ENCODE data around the gene OTULINL. TPM values are rescaled to one million over a fixed set of nuclear protein-coding genes. Genes with fewer than 3 reads are reported as not detected.

The OTULINL gene
- not detected in 2 replicates for total RNA-seq (2014; rRNA removed; shearing (Covaris generic); ENCODE audit: low replicate concordance)

DNA sequence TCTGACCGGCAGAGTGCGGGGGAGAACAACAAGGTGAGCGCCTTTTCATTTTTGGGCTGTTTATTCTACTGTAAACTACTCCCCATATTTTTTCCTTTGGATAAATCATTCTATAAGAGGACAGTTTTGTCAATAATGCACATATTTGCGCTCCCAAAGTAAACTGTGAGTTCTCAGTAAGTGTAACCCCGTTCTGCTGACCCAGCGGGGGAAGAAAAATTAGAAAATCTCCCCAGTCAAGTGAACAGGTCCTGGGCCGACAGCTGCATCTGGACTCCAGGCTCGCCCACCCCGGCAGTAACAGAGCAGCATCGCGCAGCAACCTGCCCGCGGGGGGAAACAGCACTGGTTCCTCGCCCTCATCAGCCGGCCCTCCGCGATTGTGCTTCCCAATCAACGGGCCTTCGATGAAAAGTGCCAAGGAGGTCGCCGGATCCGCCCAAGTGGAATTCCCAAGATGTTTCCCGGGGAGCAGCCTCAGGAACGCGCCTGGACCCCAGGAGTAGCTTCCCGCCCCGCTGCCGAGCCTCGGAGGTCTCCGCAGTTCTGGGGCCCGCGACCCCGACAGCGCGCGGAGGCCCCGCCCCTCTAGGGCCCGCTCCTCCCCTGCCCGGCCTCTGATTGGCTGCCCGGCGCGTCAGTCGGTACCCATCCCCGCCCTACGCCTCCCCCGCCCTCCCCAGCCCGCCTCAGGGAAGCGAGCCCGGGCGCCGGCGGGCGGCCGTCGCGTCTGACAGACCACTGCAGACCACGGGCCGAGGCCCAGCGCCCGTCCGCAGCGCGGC is at the start of gene OTULINL:
Gene OTULINL, plus strand, starts transcription at position 687 of the 785 bp plus-strand sequence. CDS start 103 bp downstream, outside the sequence.
- Histone ChIP-seq H2AFZ (ENCODE audit: low read length) (no peak within 1 kb of the TSS), H4K20me1 (ENCODE audit: insufficient read depth, low read depth, low read length) (no peaks in the 10 kb centered on the region), H3K27me3 (ENCODE audit: low read length) (no peaks in the 10 kb centered on the region), H3K79me2 (ENCODE audit: low read length) (no peaks in the 10 kb centered on the region), H3K9ac (ENCODE audit: low read length) (no peak within 1 kb of the TSS), H3K4me3 (ENCODE audit: low read length) (no peak within 1 kb of the TSS), H3K36me3 (ENCODE audit: insufficient read depth, low read length) (no peaks in the 10 kb centered on the region), H3K27ac (ENCODE audit: low read length) (no peak within 1 kb of the TSS), H3K4me1 (ENCODE audit: low read length) (no peaks in the 10 kb centered on the region), H3K9me2 (replicated peaks; ENCODE audit: insufficient read depth, low read length) (no peaks in the 10 kb centered on the region), H3K4me2 (ENCODE audit: low read depth, low read length, poor library complexity, severe bottlenecking) (no peak within 1 kb of the TSS), H3K9me3 (ENCODE audit: low read length) (peaks cover 2% of the 10 kb centered on the region; the same call in 1 of the 2 replicates)
- no peak for DNase-seq

DNA sequence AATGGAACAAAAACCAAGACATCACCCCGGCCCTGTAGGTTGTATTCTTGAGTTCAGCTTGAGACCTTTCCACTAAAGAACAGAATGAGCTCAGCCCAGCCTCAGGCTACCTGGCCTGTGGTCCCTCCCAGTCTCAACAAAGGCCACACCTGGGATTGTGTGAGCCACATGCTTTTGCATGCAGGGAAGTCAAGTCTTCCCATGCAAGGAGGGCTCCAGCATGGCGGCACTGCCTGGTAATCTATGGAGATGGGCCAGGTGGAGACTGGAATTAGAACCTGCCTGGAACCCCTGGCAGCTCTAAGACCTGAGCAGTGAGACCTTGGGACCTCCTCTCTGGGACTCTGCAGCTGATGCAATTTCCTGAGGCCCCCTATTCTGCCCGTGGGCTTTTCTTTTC is 49.4 kb upstream of the OTULINL start:
- no peaks in the 10 kb centered on the region for H3K9me3 ChIP-seq (ENCODE audit: low read length)
- H3K4me2 ChIP-seq (ENCODE audit: low read depth, low read length, poor library complexity, severe bottlenecking), result no peak overlapping the region
- no peak overlapping the region for H2AFZ ChIP-seq (ENCODE audit: low read length)
- H3K4me3 ChIP-seq (ENCODE audit: low read length), result no peak overlapping the region
- DNase-seq, result no peak
- H3K4me1 ChIP-seq (ENCODE audit: low read length), result peaks cover 7% of the 10 kb centered on the region
- H3K79me2 ChIP-seq (ENCODE audit: low read length), result no peaks in the 10 kb centered on the region
- H4K20me1 ChIP-seq (ENCODE audit: insufficient read depth, low read depth, low read length), result no peaks in the 10 kb centered on the region
- no peak overlapping the region for H3K9ac ChIP-seq (ENCODE audit: low read length)
- H3K36me3 ChIP-seq (ENCODE audit: insufficient read depth, low read length), result no peaks in the 10 kb centered on the region
- H3K9me2 ChIP-seq (replicated peaks; ENCODE audit: insufficient read depth, low read length), result no peaks in the 10 kb centered on the region
- no peak overlapping the region for H3K27ac ChIP-seq (ENCODE audit: low read length)
- H3K27me3 ChIP-seq (ENCODE audit: low read length), result no peaks in the 10 kb centered on the region

DNA sequence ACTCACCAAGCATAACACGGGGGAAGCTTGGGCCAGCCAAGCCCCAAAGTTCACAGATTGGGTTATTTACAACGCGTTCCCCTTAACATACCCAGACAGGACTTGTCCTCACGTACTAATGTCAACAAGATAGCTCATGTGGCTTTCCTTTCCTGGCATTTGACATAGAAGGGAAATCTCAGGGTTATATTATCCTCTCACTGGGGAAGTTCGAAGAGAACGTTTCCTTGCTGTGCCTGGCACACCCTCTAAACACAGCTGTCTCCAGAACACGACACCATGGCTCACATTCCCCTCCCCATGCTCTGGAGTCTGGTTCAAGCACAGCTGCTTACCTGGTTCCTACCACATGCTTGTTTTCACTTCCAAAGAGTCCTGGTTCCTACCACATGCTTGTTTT is 46.8 kb upstream of the OTULINL start:
- Histone ChIP-seq H3K9me2 (replicated peaks; ENCODE audit: insufficient read depth, low read length) (no peaks in the 10 kb centered on the region), H4K20me1 (ENCODE audit: insufficient read depth, low read depth, low read length) (no peaks in the 10 kb centered on the region), H3K4me3 (ENCODE audit: low read length) (no peak overlapping the region), H2AFZ (ENCODE audit: low read length) (no peak overlapping the region), H3K27ac (ENCODE audit: low read length) (no peak overlapping the region), H3K27me3 (ENCODE audit: low read length) (no peaks in the 10 kb centered on the region), H3K9ac (ENCODE audit: low read length) (no peak overlapping the region), H3K9me3 (ENCODE audit: low read length) (no peaks in the 10 kb centered on the region), H3K4me2 (ENCODE audit: low read depth, low read length, poor library complexity, severe bottlenecking) (no peak overlapping the region), H3K4me1 (ENCODE audit: low read length) (peaks cover 7% of the 10 kb centered on the region), H3K79me2 (ENCODE audit: low read length) (no peaks in the 10 kb centered on the region), H3K36me3 (ENCODE audit: insufficient read depth, low read length) (no peaks in the 10 kb centered on the region)
- no peak for DNase-seq

DNA sequence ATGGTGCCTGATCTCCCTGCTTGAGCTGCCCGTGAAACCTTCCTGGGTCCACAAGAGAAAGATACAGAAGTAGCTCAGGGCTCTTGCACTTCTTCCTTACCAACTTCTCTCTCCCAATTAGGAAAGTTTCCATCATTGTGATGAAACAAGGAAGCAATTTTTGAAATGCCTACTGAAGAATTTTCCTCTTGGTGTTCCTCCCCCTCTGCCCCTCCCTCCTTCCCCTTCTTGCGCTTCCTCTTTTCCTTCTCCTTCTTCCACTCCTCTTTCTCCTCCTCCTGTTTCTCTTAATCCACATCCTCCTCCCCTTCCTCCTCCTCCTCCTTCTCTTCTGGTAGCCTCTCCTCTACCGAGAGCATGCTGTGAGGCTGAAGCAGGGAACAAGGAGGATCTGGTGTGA is 36.3 kb upstream of the OTULINL start:
- no peaks in the 10 kb centered on the region for H3K36me3 ChIP-seq (ENCODE audit: insufficient read depth, low read length)
- H3K9me3 ChIP-seq (ENCODE audit: low read length), result no peaks in the 10 kb centered on the region; the same call in 1 of the 2 replicates
- no peak overlapping the region for H2AFZ ChIP-seq (ENCODE audit: low read length)
- no peak overlapping the region for H3K9ac ChIP-seq (ENCODE audit: low read length)
- no peaks in the 10 kb centered on the region for H3K9me2 ChIP-seq (replicated peaks; ENCODE audit: insufficient read depth, low read length)
- no peaks in the 10 kb centered on the region for H3K79me2 ChIP-seq (ENCODE audit: low read length)
- no peak overlapping the region for H3K4me2 ChIP-seq (ENCODE audit: low read depth, low read length, poor library complexity, severe bottlenecking)
- H3K4me3 ChIP-seq (ENCODE audit: low read length), result no peak overlapping the region
- H3K27ac ChIP-seq (ENCODE audit: low read length), result no peak overlapping the region
- H3K4me1 ChIP-seq (ENCODE audit: low read length), result no peaks in the 10 kb centered on the region
- no peaks in the 10 kb centered on the region for H4K20me1 ChIP-seq (ENCODE audit: insufficient read depth, low read depth, low read length)
- DNase-seq, result no peak
- H3K27me3 ChIP-seq (ENCODE audit: low read length), result no peaks in the 10 kb centered on the region

DNA sequence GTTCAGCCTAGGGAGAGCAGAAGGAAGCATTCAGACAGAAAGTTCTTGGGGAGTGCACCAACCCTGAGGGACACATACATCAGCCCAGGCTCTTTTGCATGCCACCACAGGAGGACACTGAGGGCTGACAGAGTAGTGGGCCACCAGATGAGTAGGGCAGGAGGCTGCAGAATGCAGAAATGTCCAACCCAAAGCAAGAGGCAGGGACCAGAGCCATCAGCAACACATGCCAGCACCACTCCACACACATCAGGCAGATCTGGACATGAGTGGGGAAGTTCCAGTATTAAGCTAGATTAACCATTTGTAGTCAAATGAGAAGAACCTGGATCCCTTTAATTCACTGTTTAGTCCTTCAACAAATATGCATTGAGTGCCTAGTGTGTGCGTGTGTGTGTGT is 35.7 kb upstream of the OTULINL start:
- Histone ChIP-seq H3K9me3 (ENCODE audit: low read length) (no peaks in the 10 kb centered on the region; the same call in 1 of the 2 replicates), H4K20me1 (ENCODE audit: insufficient read depth, low read depth, low read length) (no peaks in the 10 kb centered on the region), H3K36me3 (ENCODE audit: insufficient read depth, low read length) (no peaks in the 10 kb centered on the region), H3K79me2 (ENCODE audit: low read length) (no peaks in the 10 kb centered on the region), H3K4me1 (ENCODE audit: low read length) (no peaks in the 10 kb centered on the region), H3K4me3 (ENCODE audit: low read length) (no peak overlapping the region), H3K9me2 (replicated peaks; ENCODE audit: insufficient read depth, low read length) (no peaks in the 10 kb centered on the region), H3K27me3 (ENCODE audit: low read length) (no peaks in the 10 kb centered on the region), H3K27ac (ENCODE audit: low read length) (no peak overlapping the region), H3K4me2 (ENCODE audit: low read depth, low read length, poor library complexity, severe bottlenecking) (no peak overlapping the region), H3K9ac (ENCODE audit: low read length) (no peak overlapping the region), H2AFZ (ENCODE audit: low read length) (no peak overlapping the region)
- no peak for DNase-seq

DNA sequence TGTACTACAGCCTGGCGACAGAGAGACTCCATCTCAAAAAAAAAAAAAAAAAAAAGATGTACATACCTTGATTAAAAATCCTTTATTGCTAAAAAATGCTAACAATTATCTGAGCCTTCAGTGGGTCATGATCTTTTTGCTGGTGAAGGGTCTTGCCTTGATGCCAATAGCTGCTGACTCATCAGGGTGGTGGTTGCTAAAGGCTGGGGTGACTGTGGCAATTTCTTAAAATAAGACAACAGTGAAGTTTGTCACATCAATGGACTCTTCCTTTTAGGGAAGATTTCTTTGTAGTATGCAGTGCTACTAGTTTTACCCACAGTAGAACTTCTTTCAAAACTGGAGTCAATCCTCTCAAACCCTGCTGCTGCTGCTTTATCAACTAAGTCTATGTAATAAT is 33.9 kb upstream of the OTULINL start:
- H2AFZ ChIP-seq (ENCODE audit: low read length), result no peak overlapping the region
- H3K27me3 ChIP-seq (ENCODE audit: low read length), result no peaks in the 10 kb centered on the region
- no peak overlapping the region for H3K4me3 ChIP-seq (ENCODE audit: low read length)
- H3K9ac ChIP-seq (ENCODE audit: low read length), result no peak overlapping the region
- no peak overlapping the region for H3K4me2 ChIP-seq (ENCODE audit: low read depth, low read length, poor library complexity, severe bottlenecking)
- no peaks in the 10 kb centered on the region for H3K9me3 ChIP-seq (ENCODE audit: low read length)
- no peaks in the 10 kb centered on the region for H3K79me2 ChIP-seq (ENCODE audit: low read length)
- H4K20me1 ChIP-seq (ENCODE audit: insufficient read depth, low read depth, low read length), result no peaks in the 10 kb centered on the region
- H3K27ac ChIP-seq (ENCODE audit: low read length), result no peak overlapping the region
- no peak for DNase-seq
- no peaks in the 10 kb centered on the region for H3K9me2 ChIP-seq (replicated peaks; ENCODE audit: insufficient read depth, low read length)
- no peaks in the 10 kb centered on the region for H3K36me3 ChIP-seq (ENCODE audit: insufficient read depth, low read length)
- no peaks in the 10 kb centered on the region for H3K4me1 ChIP-seq (ENCODE audit: low read length)

DNA sequence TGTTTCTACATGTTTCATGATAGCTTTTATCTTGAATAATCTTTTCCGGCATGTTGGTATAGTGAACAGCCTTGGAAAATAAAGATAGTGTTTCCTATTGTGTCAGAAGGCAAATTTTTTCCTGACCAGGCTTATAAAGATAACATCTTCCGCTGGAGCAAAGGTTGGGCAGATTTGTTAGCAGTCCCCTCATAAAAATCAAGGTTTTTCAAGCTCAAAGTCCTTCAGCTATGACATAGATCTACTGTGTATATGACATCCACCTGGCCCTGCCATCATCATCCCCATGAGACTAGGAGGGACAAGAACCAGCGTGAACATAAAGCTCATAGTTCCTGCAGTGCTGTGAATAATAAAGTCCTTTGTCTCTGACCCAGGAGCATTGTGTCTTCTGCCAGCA is 30.4 kb upstream of the OTULINL start:
- Histone ChIP-seq H3K27ac (ENCODE audit: low read length) (no peak overlapping the region), H2AFZ (ENCODE audit: low read length) (no peak overlapping the region), H3K4me1 (ENCODE audit: low read length) (no peaks in the 10 kb centered on the region), H3K27me3 (ENCODE audit: low read length) (no peaks in the 10 kb centered on the region), H3K36me3 (ENCODE audit: insufficient read depth, low read length) (no peaks in the 10 kb centered on the region), H3K9me2 (replicated peaks; ENCODE audit: insufficient read depth, low read length) (no peaks in the 10 kb centered on the region), H4K20me1 (ENCODE audit: insufficient read depth, low read depth, low read length) (no peaks in the 10 kb centered on the region), H3K4me3 (ENCODE audit: low read length) (no peak overlapping the region), H3K4me2 (ENCODE audit: low read depth, low read length, poor library complexity, severe bottlenecking) (no peak overlapping the region), H3K9ac (ENCODE audit: low read length) (no peak overlapping the region), H3K79me2 (ENCODE audit: low read length) (no peaks in the 10 kb centered on the region), H3K9me3 (ENCODE audit: low read length) (no peaks in the 10 kb centered on the region)
- no peak for DNase-seq

DNA sequence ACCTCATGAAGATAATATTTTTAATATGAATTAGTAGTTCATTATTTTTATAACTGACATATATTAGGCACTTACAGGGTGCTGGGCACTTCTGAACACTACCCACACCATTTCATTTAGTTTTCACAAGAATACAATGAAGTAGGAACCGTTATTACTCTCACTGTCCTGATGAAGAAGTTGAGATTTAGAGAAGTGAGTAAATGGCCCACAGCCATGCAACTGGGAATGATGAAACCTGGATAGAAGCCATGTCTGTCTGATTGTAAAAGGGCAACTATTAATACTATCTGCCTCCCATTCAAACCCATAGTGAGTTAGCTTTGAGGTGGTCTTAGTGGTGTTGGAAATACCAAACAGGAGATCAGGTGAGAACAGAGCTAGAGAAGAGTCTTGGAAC is 29.6 kb upstream of the OTULINL start:
- no peaks in the 10 kb centered on the region for H3K79me2 ChIP-seq (ENCODE audit: low read length)
- H3K9me2 ChIP-seq (replicated peaks; ENCODE audit: insufficient read depth, low read length), result no peaks in the 10 kb centered on the region
- H4K20me1 ChIP-seq (ENCODE audit: insufficient read depth, low read depth, low read length), result no peaks in the 10 kb centered on the region
- DNase-seq, result no peak
- no peaks in the 10 kb centered on the region for H3K4me1 ChIP-seq (ENCODE audit: low read length)
- H3K9me3 ChIP-seq (ENCODE audit: low read length), result no peaks in the 10 kb centered on the region
- no peak overlapping the region for H2AFZ ChIP-seq (ENCODE audit: low read length)
- no peak overlapping the region for H3K9ac ChIP-seq (ENCODE audit: low read length)
- H3K27ac ChIP-seq (ENCODE audit: low read length), result no peak overlapping the region
- no peak overlapping the region for H3K4me3 ChIP-seq (ENCODE audit: low read length)
- H3K27me3 ChIP-seq (ENCODE audit: low read length), result no peaks in the 10 kb centered on the region
- no peak overlapping the region for H3K4me2 ChIP-seq (ENCODE audit: low read depth, low read length, poor library complexity, severe bottlenecking)
- no peaks in the 10 kb centered on the region for H3K36me3 ChIP-seq (ENCODE audit: insufficient read depth, low read length)

Data from Karpas-422 (cell line).